Ishikawa (cell line): Measurements from ENCODE around the gene C12orf76.

Source experiments
- CEBPB ChIP-seq: IDR thresholded peaks from 2 replicates; pipeline ENCODE4 v1.6.1; 2012
- CREB1 ChIP-seq: IDR thresholded peaks from 2 replicates; pipeline ENCODE4 v1.6.1; 2012; ENCODE audit warnings: low read depth
- EGR1 ChIP-seq: IDR thresholded peaks from 2 replicates; pipeline ENCODE4 v1.6.1; 2012
- EP300 ChIP-seq: IDR thresholded peaks from 2 replicates; pipeline ENCODE4 v1.6.1; 2012; ENCODE audit warnings: borderline replicate concordance
- FOXM1 ChIP-seq: IDR thresholded peaks from 2 replicates; pipeline ENCODE4 v1.6.1; 2012; ENCODE audit warnings: low read depth, borderline replicate concordance
- MAX ChIP-seq: IDR thresholded peaks from 2 replicates; pipeline ENCODE4 v1.6.1; 2012
- NFIC ChIP-seq: IDR thresholded peaks from 2 replicates; pipeline ENCODE4 v1.6.1; 2012
- RAD21 ChIP-seq: IDR thresholded peaks from 2 replicates; pipeline ENCODE4 v1.6.1; 2012; ENCODE audit warnings: low read depth
- REST ChIP-seq: IDR thresholded peaks from 2 replicates; pipeline ENCODE4 v1.6.1; 2012; ENCODE audit warnings: low read depth, mild to moderate bottlenecking
- TAF1 ChIP-seq: IDR thresholded peaks from 2 replicates; pipeline ENCODE4 v1.6.1; 2012; ENCODE audit warnings: low read depth, mild to moderate bottlenecking
- TCF12 ChIP-seq: IDR thresholded peaks from 2 replicates; pipeline ENCODE4 v1.6.1; 2012; ENCODE audit warnings: low read depth
- TEAD4 ChIP-seq: IDR thresholded peaks from 2 replicates; pipeline ENCODE4 v1.6.1; 2012
- USF1 ChIP-seq: IDR thresholded peaks from 2 replicates; pipeline ENCODE4 v1.6.1; 2012
- YY1 ChIP-seq: IDR thresholded peaks from 2 replicates; pipeline ENCODE4 v1.6.1; 2012; ENCODE audit warnings: low read depth
- ZBTB7A ChIP-seq: IDR thresholded peaks from 2 replicates; pipeline ENCODE4 v1.6.1; 2012; ENCODE audit warnings: low read depth

Gene C12orf76

GRCh38 chr12:109998241-109998903 is 50.0 kb downstream of the C12orf76 start:
- no peak for TF ChIP-seq ZBTB7A
- no peak for TF ChIP-seq EGR1
- TF ChIP-seq REST: no peak
- TF ChIP-seq TAF1: no peak
- TF ChIP-seq RAD21: no peak
- TF ChIP-seq CREB1: no peak
- TF ChIP-seq TCF12: no peak
- no peak for TF ChIP-seq CEBPB
- no peak for TF ChIP-seq TEAD4
- TF ChIP-seq USF1: no peak
- TF ChIP-seq EP300: no peak
- no peak for TF ChIP-seq YY1
- TF ChIP-seq MAX: no peak
- TF ChIP-seq FOXM1: no peak
- TF ChIP-seq NFIC: no peak

- TF ChIP-seq TEAD4 (no peak), TAF1 (no peak), FOXM1 (no peak), MAX (no peak), TCF12 (no peak), CEBPB (no peak), REST (no peak), USF1 (no peak), ZBTB7A (no peak), NFIC (no peak), CREB1 (no peak), YY1 (no peak)
Measured at GRCh38 chr12:109997393-109997792, 50.9 kb downstream of the C12orf76 start.

DNA sequence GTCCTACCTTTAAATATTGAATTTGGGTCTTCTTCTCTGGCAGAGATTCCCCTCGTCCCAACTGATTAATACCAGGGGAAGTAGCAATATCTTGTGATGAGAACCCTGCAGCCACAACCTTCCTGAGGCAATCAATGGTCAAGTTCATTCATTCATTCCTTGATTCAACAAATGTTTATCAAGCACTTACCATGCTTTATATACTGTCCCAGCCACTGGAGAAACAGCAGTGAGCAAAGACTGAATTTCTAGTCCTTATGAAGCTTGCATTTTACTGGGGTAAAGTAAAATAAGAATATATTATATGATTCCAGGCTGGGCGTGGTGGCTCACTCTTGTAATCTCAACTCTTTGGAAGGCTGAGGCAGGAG is 51.9 kb downstream of the C12orf76 start:
- no peak for TF ChIP-seq MAX
- no peak for TF ChIP-seq EGR1
- TF ChIP-seq REST: no peak
- TF ChIP-seq YY1: no peak
- no peak for TF ChIP-seq CREB1
- TF ChIP-seq FOXM1: no peak
- TF ChIP-seq CEBPB: no peak
- TF ChIP-seq TAF1: no peak
- no peak for TF ChIP-seq NFIC
- no peak for TF ChIP-seq RAD21
- TF ChIP-seq USF1: no peak
- no peak for TF ChIP-seq TCF12
